Stimulated activated CD4-positive, alpha-beta T cell treated with anti-CD3 and anti-CD28 coated beads, Interleukin-1b, Interleukin-23, amount 100 ng/mL, for 1 hour (primary cell): ENCODE measurements around the gene PGAP3.
"Not testable (repeated sequence)": the region's sequence is repeated elsewhere in the genome, so short reads cannot be mapped to it uniquely, and the experiment has no call there.

Experiments used
- DNase-seq, 2 donors: peaks; one replicate each; pipeline ENCODE4 v3.0.0-alpha.2; 2020; ENCODE audit warnings: low read depth in 2 of 2

The PGAP3 gene, protein sequence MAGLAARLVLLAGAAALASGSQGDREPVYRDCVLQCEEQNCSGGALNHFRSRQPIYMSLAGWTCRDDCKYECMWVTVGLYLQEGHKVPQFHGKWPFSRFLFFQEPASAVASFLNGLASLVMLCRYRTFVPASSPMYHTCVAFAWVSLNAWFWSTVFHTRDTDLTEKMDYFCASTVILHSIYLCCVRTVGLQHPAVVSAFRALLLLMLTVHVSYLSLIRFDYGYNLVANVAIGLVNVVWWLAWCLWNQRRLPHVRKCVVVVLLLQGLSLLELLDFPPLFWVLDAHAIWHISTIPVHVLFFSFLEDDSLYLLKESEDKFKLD

GRCh38 chr17:39687546-39688474 is at the start of gene PGAP3:
TSS of gene PGAP3 (minus strand) at chr17:39688057. CDS start at chr17:39688014, 43 bp downstream.
- DNase-seq: peak; percentile 52 to 73

GRCh38 chr17:39737206-39737759 is 49.4 kb upstream of the PGAP3 start:
- no peak for DNase-seq

DNA sequence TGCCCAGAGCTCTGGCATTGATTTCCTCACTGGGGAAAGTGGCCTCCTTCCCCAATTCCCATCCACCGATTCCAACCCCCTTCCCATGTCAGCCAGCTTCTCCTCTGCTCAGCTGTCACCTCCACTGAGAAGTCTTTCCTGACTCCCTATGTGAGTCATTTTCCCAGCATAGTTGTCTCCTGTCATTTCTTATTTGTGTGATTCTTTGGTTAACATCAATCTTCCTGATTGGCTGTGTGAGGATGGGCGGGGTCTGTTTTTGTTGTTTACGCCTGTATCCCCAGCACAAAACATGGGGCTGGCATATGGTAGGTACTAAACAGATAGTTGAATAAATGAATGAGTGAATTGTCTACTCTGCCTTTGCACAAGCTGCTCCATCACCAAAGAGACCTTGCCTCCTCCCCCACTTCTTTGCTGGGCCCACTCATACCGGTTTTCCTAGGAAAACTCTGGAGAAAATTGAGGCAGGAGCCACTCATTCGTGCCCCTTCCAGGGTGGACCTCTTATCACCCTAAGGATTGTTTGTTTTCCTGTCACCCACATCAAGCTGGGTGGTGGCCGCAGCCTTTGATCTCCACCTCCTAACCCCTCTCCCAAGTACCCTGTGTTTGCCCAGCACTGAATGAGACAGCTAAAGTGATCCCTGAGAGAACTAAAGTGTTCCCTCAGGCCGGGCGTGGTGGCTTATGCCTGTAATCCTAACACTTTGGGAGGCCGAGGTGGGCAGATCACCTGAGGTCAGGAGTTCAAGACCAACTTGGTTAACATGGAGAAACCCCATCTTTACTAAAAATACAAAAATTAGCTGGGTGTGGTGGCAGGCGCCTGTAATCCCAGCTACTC is 48.7 kb upstream of the PGAP3 start:
- no peak for DNase-seq

GRCh38 chr17:39735882-39736281 is 48.0 kb upstream of the PGAP3 start:
- no peak for DNase-seq

DNA sequence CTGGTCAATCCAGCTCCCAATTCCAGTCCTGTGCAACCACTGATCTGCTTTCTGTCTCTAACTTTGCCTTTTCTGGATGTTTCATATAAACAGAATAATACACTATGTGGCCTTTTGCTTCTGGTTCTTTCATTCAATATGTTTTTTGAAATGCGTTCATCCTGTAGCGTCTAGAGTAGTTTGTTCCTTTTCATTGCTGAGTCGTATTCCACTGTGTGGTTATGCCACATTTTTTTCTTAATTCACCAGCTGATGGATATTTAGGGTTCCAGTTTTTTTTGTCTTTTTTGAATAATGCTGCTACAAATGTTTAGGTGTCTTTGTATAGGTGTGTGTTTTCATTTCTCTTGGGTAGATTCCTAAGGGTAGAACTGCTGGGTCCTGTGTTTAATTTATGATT is 44.7 kb upstream of the PGAP3 start:
- DNase-seq: no peak

- DNase-seq: peak; percentile 88 to 97
Measured at GRCh38 chr17:39730095-39730921, 42.5 kb upstream of the PGAP3 start, which contains the start of gene MIEN1. TSS of gene MIEN1 (minus strand) at chr17:39730532. CDS start at chr17:39730495, 37 bp downstream.

GRCh38 chr17:39729280-39729851 is 41.5 kb upstream of the PGAP3 start:
- DNase-seq: no peak

DNA sequence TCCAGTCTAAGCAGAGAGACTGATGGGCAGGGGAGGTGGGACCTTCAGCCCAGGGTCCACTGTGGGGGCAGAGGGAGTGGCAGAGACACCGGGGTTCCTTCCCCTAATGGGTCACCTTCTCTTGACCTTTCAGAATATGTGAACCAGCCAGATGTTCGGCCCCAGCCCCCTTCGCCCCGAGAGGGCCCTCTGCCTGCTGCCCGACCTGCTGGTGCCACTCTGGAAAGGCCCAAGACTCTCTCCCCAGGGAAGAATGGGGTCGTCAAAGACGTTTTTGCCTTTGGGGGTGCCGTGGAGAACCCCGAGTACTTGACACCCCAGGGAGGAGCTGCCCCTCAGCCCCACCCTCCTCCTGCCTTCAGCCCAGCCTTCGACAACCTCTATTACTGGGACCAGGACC is 39.7 kb upstream of the PGAP3 start:
- no peak for DNase-seq

DNA sequence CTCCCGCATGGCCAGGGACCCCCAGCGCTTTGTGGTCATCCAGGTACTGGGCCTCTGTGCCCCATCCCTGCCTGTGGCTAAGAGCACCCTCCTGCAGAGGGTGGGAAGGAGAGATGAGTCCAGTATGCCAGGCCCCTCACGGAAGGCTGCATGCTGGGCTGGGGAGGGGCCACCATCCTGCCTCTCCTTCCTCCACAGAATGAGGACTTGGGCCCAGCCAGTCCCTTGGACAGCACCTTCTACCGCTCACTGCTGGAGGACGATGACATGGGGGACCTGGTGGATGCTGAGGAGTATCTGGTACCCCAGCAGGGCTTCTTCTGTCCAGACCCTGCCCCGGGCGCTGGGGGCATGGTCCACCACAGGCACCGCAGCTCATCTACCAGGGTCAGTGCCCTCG is 38.8 kb upstream of the PGAP3 start:
- no peak for DNase-seq

GRCh38 chr17:39725923-39726322 is 38.1 kb upstream of the PGAP3 start:
- not testable (repeated sequence) for DNase-seq

- no peak for DNase-seq
Measured at GRCh38 chr17:39724731-39725130, 36.9 kb upstream of the PGAP3 start.

DNA sequence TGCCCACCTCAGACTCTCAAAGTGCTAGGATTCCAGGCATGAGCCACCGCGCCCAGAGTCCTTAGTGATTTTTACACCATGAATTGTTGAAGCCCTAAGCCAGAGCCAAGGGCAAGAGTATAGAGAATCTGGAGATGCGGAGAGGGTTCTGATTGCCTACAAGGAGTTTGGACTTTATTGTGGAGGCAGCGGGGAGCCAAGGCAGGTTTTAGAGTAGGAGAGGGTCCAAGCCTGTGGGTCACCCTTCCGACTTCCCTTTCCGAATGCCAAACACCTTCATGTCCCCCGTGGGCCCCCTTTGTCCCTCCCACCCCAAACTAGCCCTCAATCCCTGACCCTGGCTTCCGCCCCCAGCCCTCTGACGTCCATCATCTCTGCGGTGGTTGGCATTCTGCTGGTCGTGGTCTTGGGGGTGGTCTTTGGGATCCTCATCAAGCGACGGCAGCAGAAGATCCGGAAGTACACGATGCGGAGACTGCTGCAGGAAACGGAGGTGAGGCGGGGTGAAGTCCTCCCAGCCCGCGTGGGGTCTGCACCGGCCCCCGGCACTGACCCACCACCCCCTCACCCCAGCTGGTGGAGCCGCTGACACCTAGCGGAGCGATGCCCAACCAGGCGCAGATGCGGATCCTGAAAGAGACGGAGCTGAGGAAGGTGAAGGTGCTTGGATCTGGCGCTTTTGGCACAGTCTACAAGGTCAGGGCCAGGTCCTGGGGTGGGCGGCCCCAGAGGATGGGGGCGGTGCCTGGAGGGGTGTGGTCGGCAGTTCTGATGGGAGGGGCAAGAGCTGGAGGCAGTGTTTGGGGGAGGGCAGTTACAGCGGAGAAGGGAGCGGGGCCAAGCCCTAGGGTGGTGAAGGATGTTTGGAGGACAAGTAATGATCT is 35.4 kb upstream of the PGAP3 start:
- DNase-seq: no peak

GRCh38 chr17:39722104-39722503 is 34.2 kb upstream of the PGAP3 start:
- DNase-seq: no peak

DNA sequence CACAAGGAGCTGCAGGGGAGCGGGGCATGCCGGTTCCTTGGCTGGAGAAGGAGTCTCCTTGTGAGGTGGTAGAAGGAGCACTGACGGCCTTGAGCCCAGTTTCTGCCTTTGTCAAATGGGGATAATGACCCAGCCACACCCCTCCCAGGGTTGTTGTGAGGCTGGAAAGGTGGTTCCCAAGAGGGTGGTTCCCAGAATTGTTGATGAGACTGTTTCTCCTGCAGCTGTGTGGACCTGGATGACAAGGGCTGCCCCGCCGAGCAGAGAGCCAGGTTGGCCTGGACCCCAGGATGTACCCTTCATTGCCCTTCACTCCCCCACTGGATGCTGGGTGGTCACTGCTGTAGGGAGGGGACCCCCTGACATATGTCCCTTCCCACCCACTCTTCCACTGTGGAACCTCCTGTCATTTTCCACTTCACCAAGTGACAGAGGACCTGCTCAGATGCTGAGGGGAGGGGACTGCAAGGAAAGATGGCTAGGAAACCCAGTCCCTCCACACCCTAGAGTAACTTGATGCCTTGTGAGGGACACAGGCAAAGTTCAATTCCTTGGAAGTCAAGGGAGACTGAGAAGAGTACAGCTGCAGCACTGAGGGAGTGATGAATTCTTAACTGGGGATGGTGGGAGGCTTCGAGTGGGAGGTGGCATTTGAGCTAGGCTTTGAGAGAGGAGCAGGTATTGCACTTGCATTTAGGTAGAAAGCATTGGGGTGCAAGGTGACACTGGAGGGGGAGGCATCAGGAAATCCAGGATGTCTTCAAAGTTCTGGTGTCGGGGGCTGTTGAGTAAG is 31.9 kb upstream of the PGAP3 start:
- DNase-seq: no peak

DNA sequence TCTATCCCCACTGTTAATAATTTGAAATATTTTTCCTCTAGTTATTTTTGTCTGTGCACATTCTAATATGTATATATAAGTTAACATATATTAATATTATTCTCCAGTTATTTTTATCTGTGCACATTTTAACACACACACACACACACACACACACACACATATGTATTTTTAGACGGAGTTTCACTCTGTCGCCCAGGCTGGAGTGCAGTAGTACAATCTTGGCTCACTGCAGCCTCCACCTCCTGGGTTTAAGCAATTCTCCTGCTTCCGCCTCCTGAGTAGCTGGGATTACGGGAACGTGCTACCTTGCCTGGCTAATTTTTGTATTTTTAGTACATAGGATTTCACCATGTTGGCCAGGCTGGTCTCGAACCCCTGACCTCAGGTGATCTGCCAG is 29.8 kb upstream of the PGAP3 start:
- DNase-seq: no peak

- no peak for DNase-seq
Measured at GRCh38 chr17:39716879-39717536, 29.2 kb upstream of the PGAP3 start.

- DNase-seq: no peak
Measured at GRCh38 chr17:39716073-39716818, 28.4 kb upstream of the PGAP3 start.
